ENCODE results near the gene HRC. TPM values are rescaled to one million over a fixed set of nuclear protein-coding genes. Genes with fewer than 3 reads are reported as not detected.

The HRC gene
- total RNA-seq, 1 experiment from 2014 or later, result not detected

DNA sequence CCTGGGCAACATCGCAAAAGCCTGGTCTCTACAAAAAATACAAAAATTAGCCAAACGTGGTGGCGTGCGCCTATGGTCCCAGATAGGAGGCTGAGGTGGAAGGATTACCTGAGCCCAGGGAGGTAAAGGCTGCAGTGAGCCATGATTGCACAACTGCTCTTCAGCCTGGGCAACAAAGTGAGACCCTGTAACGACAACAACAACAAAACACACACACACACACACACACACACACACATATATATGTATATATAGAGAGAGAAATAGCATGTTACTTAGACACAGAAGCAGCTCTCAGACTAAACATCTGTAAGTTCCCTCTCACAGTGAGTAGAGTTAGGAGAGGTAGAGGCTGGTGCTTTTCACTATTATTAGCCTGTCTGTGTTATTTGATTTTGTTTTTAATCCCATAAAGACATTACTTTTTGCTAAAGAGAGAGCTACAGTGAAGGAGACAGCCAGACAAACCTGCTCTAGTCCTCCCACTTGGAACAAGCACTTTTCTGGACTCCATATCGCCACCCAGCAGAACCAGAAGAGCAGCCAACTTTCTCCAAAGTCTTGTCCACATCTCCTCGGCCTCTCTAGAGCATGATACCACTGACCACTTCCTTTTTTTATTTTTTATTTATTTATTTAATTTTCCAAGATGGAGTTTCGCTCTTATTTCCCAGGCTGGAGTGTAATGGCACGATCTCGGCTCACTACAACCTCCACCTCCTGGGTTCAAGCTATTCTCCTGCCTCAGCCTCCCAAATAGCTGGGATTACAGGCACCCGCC, 43.8 kb downstream of the HRC start:
- no peak overlapping the region for H3K4me3 Mint-ChIP-seq (ENCODE audit: unreplicated experiment)
- DNase-seq (ENCODE audit: unreplicated experiment), result no peak
- POLR2A ChIA-PET, result interaction anchor here (0.5 to 0.7 kb wide), 2 partner anchors 36 to 759 kb away, joined by 3 read pairs; no protein-coding TSS in a partner anchor
- TF ChIP-seq, protein P1, sequence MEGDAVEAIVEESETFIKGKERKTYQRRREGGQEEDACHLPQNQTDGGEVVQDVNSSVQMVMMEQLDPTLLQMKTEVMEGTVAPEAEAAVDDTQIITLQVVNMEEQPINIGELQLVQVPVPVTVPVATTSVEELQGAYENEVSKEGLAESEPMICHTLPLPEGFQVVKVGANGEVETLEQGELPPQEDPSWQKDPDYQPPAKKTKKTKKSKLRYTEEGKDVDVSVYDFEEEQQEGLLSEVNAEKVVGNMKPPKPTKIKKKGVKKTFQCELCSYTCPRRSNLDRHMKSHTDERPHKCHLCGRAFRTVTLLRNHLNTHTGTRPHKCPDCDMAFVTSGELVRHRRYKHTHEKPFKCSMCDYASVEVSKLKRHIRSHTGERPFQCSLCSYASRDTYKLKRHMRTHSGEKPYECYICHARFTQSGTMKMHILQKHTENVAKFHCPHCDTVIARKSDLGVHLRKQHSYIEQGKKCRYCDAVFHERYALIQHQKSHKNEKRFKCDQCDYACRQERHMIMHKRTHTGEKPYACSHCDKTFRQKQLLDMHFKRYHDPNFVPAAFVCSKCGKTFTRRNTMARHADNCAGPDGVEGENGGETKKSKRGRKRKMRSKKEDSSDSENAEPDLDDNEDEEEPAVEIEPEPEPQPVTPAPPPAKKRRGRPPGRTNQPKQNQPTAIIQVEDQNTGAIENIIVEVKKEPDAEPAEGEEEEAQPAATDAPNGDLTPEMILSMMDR (IDR thresholded peaks at IDR 0.05; ENCODE audit: unreplicated experiment), result no peak
- H3K27me3 Mint-ChIP-seq (ENCODE audit: insufficient read depth, unreplicated experiment), result no peaks in the 10 kb centered on the region
- H3K36me3 Mint-ChIP-seq (ENCODE audit: insufficient read depth, unreplicated experiment), result peaks cover 47% of the 10 kb centered on the region
- no peak overlapping the region for H3K27ac Mint-ChIP-seq (ENCODE audit: low read depth, unreplicated experiment)
- CTCF ChIA-PET, result interaction anchor here (0.6 to 1.0 kb wide), 2 partner anchors 35 to 88 kb away, joined by 4 read pairs; no protein-coding TSS in a partner anchor
- intact Hi-C loops (cut with micrococcal nuclease), result loop anchor here (5.0 kb wide), 1 partner anchor 36 kb away; no protein-coding TSS in a partner anchor
- H3K9me3 Mint-ChIP-seq (ENCODE audit: unreplicated experiment), result no peaks in the 10 kb centered on the region
- BruUV-seq (replicated peaks), result no TSS peak
- peaks cover 17% of the 10 kb centered on the region for H3K4me1 Mint-ChIP-seq (ENCODE audit: insufficient read depth, unreplicated experiment)

DNA sequence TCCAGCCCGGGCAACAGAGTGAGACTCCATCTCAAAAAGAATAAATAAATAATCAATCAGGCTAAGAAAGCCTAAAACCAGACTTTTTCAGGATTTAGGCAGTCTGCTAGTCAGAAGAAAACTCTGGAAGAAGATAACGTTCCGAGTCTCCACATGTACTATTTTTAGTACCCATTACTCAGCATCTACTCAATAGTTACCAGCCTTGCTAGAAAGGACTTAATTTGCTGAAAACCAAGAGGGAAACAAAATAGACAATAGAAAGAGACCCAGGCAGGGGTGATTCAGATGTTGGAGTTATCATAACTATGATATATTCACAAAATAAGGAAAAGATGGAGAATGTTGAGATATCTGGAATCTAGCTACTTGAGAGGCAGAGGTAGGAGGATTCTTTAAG, 44.6 kb downstream of the HRC start:
- CTCF ChIA-PET, result interaction anchor here (1.0 kb wide), 1 partner anchor 88 kb away, joined by 4 read pairs; no protein-coding TSS in a partner anchor
- H3K27me3 Mint-ChIP-seq (ENCODE audit: insufficient read depth, unreplicated experiment), result no peaks in the 10 kb centered on the region
- TF ChIP-seq, protein P1 (IDR thresholded peaks at IDR 0.05; ENCODE audit: unreplicated experiment), result no peak

DNA sequence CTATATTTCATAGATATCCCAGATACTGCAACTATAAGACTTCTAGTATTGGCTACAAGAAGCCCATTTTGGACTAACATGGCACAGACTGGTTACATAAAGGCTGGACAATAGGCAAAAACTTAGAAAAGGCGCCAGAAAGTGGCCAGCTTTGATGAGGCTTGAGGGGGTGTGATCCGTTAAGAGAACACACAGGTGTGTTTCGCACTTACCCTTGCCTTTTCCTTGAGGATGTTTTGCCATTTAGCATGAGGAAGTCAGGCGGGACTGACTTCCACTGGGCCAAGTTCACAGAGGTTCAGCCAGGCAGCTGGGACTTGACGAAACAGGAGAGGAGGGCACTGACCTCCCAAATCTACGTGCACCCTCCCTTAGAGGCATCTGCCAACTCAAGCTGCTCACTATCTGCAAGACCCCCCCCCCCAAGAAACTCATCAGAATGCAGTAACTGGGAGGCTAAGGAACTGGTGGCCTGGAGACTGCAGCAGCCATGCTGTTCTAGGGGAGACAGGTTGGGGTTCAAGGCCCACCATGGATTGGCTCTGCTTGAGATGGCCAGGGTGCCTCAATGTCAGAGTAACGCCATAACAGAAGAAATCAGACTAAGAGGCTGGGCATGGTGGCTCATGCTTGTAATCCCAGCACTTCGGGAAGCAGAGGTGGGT, 45.5 kb downstream of the HRC start:
- CTCF ChIA-PET, result interaction anchor here (0.7 to 1.3 kb wide), 4 partner anchors 9 to 35 kb away, joined by 3 to 6 read pairs (median 4); no protein-coding TSS in a partner anchor
- POLR2A ChIA-PET, result interaction anchor here (1.2 kb wide), 1 partner anchor 32 kb away, joined by 3 read pairs; no protein-coding TSS in a partner anchor
- H3K4me3 Mint-ChIP-seq (ENCODE audit: unreplicated experiment), result no peak overlapping the region

More for the DNA sequence above, 44.6 kb downstream of the HRC start:
- POLR2A ChIA-PET, result interaction anchor here (0.6 to 1.2 kb wide), 2 partner anchors 31 to 196 kb away, joined by 3 read pairs; no protein-coding TSS in a partner anchor
- H3K4me1 Mint-ChIP-seq (ENCODE audit: insufficient read depth, unreplicated experiment), result peaks cover 11% of the 10 kb centered on the region
- no peaks in the 10 kb centered on the region for H3K9me3 Mint-ChIP-seq (ENCODE audit: unreplicated experiment)
- H3K36me3 Mint-ChIP-seq (ENCODE audit: insufficient read depth, unreplicated experiment), result peaks cover 55% of the 10 kb centered on the region
- intact Hi-C loops (cut with micrococcal nuclease), result loop anchor here (5.0 kb wide), 1 partner anchor 37 kb away; no protein-coding TSS in a partner anchor
- no peak overlapping the region for H3K4me3 Mint-ChIP-seq (ENCODE audit: unreplicated experiment)
- no peak for DNase-seq (ENCODE audit: unreplicated experiment)
- no peak overlapping the region for H3K27ac Mint-ChIP-seq (ENCODE audit: low read depth, unreplicated experiment)
- no TSS peak for BruUV-seq (replicated peaks)

More for the DNA sequence above, 45.5 kb downstream of the HRC start:
- no peak for DNase-seq (ENCODE audit: unreplicated experiment)
- peaks cover 63% of the 10 kb centered on the region for H3K36me3 Mint-ChIP-seq (ENCODE audit: insufficient read depth, unreplicated experiment)
- TF ChIP-seq, protein P1 (IDR thresholded peaks at IDR 0.05; ENCODE audit: unreplicated experiment), result no peak
- BruUV-seq (replicated peaks), result no TSS peak
- no peak overlapping the region for H3K27ac Mint-ChIP-seq (ENCODE audit: low read depth, unreplicated experiment)
- H3K4me1 Mint-ChIP-seq (ENCODE audit: insufficient read depth, unreplicated experiment), result peaks cover 11% of the 10 kb centered on the region
- intact Hi-C loops (cut with micrococcal nuclease), result loop anchor here (5.0 kb wide), 1 partner anchor 38 kb away; no protein-coding TSS in a partner anchor
- H3K9me3 Mint-ChIP-seq (ENCODE audit: unreplicated experiment), result no peaks in the 10 kb centered on the region
- H3K27me3 Mint-ChIP-seq (ENCODE audit: insufficient read depth, unreplicated experiment), result no peaks in the 10 kb centered on the region

Measured in MCF 10A (cell line).